Embryonic facial prominence (tissue), 1 donor: ENCODE data around the gene ULK2.
A peak's percentile ranks its signal among the peaks of the same experiment; 100 is the strongest.

Source experiments
- DNase-seq: peaks from one replicate; pipeline ENCODE4 v3.0.0-alpha.2; 2016; ENCODE audit errors: extremely low spot score

The ULK2 gene

GRCh38 chr17:19747159-19747719, 120.5 kb downstream of the ULK2 start:
- no peak for DNase-seq

- no peak for DNase-seq
These were observed 121.2 kb downstream of the ULK2 start for GRCh38 chr17:19746517-19746916.

GRCh38 chr17:19744922-19745757, 122.6 kb downstream of the ULK2 start:
- peak; percentile 41 for DNase-seq

GRCh38 chr17:19744492-19744891, 123.2 kb downstream of the ULK2 start:
- DNase-seq, result no peak

GRCh38 chr17:19743101-19744100, 124.3 kb downstream of the ULK2 start:
- DNase-seq, result no peak

- no peak for DNase-seq
These were observed 125.2 kb downstream of the ULK2 start for GRCh38 chr17:19742495-19742894.

GRCh38 chr17:19741832-19742457, 125.8 kb downstream of the ULK2 start:
- no peak for DNase-seq

GRCh38 chr17:19740933-19741332, 126.8 kb downstream of the ULK2 start:
- DNase-seq, result no peak

GRCh38 chr17:19739241-19740201, 128.2 kb downstream of the ULK2 start:
- DNase-seq, result no peak

- DNase-seq, result no peak
These were observed 129.0 kb downstream of the ULK2 start for GRCh38 chr17:19738757-19739156.

GRCh38 chr17:19738073-19738449, 129.7 kb downstream of the ULK2 start:
- no peak for DNase-seq

GRCh38 chr17:19737305-19738072, 130.2 kb downstream of the ULK2 start:
- no peak for DNase-seq

- DNase-seq, result no peak
These were observed 131.7 kb downstream of the ULK2 start for GRCh38 chr17:19736071-19736470.

- no peak for DNase-seq
These were observed 133.7 kb downstream of the ULK2 start for GRCh38 chr17:19733953-19734526.

- DNase-seq, result no peak
These were observed 136.1 kb downstream of the ULK2 start for GRCh38 chr17:19731626-19732025.

GRCh38 chr17:19730843-19731242, 136.9 kb downstream of the ULK2 start:
- DNase-seq, result no peak

- DNase-seq, result no peak
These were observed 137.8 kb downstream of the ULK2 start for GRCh38 chr17:19729900-19730299.

- no peak for DNase-seq
These were observed 139.6 kb downstream of the ULK2 start for GRCh38 chr17:19728084-19728495.

- DNase-seq, result peak; percentile 39
These were observed 140.1 kb downstream of the ULK2 start for GRCh38 chr17:19727501-19728078.
